ENCODE results near the gene SHCBP1L.

Gene SHCBP1L

DNA sequence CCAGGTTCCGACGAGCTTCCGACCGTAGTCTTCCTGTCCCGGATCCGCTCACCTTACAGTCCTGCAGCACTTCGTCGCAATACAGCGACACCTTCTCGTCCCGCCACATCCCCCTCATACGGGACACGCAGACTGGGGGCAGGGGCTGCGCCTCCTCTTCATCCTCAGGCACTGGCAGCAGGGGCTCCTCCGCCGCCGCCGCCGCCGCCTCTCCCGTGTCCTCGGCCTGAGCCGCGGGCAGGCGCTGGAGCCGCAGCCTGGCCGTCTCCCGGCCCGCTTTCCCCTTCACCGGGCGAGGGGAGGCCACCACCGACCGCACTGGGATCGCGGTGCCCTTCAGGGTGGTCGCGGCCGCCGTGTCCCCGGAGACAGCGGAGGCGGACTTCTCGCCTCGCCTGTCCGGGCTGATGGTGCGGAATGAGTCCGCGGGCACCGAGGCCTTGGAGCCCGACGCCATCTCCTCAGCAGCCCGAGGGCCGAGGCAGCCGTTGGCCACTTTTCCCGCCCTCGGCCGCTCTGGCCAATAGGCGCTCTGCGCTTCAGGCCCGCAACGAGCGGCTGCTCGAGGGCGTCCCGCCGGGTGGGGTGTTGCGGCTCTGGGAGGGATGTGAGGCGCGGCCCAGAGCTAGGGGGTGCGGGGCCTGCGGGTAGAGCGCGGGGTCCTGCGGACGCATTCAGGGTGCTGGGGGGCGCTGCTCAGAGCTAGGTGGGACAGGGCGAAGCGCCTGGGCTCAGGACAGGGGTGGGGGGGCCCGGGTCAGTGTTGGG, at the start of gene SHCBP1L:
Gene SHCBP1L (minus strand): TSS at position 490 of the 768 bp plus-strand sequence. CDS start 33 bp downstream, at position 457.
- DNase-seq, result no peak

DNA sequence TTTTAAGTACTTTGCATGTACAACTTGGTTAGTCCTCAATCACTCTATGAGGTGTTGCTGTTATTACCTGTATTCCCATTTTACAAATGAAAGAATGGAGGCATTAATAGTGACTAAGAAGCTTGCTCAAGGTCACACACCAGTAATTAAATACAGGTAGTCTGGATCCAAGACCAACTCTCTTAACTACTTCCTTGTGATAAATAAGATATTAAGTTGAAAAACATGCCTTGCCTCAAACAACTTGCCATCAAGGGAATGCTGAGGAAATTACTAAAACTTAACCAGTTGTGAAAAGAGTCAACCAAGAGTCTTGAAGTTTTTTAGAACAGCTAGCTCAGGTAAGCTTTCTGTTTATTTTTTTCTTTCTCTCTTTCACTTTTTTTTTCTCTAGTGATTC, 49.3 kb upstream of the SHCBP1L start:
- DNase-seq, result no peak

DNA sequence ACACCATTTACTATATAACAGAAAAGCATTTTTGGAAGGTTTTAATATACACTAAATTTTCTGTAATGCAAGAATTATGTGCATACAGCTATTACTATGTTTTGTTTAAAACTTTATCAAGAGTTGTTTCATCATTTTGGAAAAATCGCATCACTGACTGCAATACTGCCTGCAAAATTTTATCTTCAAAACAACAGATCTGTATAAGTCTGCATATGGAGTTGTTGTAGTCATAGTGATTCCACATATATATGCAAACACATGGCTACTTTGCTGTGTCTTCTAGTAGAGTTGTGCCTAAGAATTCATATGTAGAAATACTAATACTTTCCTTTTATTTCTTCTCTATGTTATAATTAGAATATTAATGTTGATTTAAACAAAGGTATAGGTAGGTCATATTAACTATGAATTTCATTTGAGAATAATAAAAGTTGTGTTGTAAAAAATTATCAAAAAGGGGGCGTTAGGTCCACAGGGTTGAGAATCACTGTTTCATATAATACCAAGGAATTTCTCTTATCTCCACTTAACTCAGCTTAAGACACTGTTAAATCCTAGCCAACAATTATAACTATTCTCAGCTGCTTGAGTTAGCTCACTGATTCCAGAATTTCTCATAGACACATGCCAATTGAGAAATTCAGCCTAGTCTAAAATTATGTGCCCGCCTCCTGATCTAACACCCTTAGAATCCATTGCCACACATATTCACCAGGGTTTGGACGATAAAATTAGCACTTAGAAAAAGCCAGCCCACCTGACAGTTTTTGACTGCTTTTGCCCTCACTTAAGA, 47.4 kb upstream of the SHCBP1L start:
- DNase-seq, result no peak

DNA sequence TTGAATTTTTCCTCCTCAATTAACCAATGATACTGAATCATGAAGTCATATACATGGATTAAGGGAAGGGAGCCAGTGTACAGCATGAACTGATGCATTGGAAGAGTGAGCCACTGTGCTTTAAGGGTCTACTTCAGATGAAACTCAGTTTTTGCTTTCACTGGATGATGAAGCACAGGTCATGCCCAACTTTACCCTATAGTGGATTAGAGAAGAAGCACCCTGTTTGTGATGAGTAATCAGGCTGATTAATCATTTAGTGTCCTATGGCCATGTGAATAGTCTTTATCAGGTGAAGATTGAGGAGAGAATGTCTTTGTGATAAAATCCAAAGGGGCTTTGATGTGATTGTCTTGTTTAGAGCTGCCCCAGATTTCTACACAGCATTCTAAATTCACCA, 45.5 kb upstream of the SHCBP1L start:
- no peak for DNase-seq

DNA sequence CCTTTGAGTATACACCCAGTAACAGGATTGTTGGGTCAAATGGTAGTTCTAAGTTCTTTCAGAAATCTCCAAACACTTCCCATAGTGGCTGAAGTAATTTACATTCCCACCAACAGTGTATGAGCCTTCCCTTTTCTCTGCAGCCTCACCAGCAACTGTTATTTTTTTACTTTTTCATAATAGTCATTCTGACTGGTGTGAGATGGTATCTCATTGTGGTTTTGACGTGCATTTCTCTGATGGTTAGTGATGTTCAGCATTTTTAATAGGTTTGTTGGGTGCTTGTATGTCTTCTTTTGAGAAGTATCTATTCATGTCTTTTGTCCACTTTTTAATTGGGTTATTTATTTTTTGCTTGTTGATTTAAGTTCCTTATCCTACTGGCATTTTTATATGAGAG, 43.9 kb upstream of the SHCBP1L start:
- no peak for DNase-seq

DNA sequence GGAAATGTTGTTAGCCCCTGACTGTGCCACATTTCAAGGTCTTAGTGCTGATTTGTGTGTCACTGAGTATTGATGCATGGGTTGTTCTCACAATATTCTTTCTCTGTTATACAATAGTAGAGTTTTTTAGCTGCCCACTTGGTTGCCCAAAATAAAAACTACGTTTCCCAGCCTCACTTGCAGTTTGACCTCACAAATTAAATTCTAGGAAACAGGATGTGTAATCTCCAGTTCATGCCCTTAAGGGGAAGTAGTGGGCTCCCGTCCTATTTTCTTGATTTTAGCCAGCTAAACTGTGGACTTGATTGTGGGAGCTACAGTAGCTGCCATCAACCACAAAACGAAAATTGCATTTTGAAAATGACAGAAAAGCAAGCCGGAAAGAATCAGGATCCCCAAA, 42.9 kb upstream of the SHCBP1L start:
- DNase-seq, result no peak

DNA sequence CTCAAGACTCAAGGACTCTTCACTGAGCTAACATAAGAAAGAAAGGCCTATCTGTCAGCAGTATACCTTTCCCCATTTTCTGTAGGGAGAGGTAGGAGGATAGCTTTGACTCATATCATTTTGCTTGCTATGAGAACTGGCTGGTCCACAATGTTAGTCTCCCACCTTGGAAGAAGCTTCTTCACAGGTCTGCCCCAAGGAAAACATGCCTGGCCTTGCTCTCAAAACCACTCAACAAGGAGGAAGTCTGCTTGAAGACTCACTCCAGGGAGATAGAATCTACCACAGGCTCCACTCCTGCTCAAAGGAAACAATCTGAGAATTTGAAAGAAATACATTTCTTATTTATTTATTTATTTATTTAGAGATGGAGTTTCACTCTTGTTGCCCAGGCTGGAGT, 40.8 kb upstream of the SHCBP1L start:
- DNase-seq, result no peak

DNA sequence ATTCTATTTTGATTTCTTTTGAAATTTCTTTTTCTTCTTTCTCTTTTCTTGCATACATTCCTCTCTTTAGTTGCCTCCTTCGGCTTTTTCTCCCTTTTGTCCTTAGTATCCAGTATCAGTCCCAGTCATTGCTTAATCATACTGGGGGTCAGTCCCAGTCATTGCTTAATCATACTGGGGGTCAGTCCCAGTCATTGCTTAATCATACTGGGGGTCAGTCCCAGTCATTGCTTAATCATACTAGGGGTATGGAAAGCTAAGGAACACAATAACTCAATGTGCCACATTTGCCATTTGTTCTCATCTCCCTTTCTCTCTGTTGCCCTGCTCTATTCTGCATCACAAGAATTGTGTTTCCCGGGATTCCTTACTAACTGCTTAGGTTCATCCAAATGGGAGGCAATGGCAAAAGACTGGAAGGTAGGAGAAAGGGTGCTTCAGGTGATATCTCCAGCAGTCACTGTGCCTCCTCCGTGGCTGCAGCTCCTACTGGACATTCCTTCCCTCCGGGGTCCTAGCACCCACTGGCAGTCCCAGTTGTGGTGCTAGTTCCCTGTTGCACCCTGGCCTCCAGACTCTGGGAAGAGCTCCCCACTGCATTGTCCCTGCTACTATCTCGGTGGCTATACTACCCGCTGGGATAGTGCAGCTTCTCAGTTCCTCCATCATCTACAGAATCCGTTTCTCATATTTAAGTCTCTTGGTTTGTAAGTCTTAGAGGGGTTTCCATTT, 37.6 kb upstream of the SHCBP1L start:
- no peak for DNase-seq

DNA sequence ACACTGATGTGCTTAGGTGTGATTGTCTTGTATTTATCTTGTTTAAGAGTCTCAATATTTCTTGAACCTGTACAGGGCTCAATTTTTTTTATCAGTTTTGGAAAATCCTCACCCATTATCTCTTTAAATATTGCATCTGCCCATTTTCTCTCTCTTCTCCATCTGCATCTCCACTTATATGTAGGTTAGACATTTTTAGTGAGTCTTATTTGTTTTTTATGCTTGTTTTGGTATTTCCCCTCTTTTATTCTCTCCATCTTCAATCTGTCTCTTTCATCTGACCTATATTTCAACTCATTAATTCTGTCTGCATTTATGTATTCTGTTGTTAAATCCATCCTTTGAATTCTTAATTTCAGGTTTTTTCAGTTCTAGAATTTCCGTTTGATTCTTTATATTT, 32.9 kb upstream of the SHCBP1L start:
- DNase-seq, result no peak

DNA sequence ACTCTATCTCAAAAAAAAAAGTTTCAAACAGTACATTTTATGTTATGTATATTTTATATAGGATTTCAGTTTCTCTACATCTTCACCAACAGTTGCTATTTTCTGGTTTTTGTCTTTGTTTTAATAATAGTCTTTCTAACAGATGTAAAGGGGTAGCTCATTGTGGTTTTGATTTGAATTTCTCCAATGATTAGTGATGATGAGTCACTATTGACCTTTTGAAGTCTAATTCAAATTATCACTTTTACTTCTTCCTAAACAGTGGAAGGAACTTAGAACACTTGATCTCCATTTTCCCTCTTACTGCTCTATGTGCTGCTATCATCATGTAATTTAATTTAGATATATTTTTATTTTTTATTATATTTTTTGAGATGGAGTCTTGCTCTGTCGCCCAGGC, 31.7 kb upstream of the SHCBP1L start:
- no peak for DNase-seq

DNA sequence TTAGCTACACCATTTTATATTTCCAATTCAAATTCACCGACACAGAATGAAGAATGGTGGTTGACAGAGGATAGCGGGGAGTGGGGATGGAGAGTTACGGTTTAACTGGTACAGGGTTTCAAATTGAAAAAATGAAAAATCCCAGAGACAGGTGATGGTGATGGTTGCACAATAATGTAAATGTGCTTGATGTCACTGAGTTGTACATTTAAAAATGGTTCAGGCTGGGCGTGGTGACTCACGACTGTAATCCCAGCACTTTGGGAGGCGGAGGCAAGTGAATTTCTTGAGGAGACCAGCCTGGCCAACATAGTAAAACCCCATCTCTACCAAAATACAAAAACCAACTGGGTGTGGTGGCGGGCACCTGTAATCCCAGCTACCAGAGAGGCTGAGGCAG, 31.2 kb upstream of the SHCBP1L start:
- no peak for DNase-seq

DNA sequence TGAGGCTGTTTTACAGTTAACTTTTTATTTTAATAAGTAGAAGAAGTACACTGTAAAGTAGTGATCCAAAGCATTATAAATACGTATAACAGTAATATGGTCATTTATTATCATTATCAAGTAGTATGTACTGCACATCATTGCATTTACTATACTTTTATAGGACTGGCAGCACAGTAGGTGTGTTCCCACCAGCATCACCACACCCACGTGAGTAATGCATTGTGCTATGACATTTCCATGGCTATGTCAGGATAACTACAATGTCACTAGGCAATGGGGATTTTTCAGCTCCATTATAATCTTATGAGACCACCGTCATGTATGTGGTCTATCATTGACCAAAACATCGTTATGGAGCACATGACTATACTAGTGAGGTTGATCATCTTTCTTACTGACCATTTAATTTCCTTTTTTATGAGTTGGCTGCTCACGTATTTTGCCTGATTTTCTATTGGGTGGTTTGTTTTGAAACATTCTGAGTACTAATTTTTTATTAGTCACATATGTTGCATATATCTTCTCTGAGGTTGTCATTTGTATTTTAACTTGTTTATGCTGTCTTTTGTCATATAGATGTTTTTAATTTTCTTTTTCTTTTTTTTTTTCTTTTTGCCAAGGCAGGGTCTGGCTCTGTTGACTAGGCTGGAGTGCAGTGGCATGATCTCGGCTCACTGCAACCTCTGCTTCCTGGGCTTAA, 25.3 kb upstream of the SHCBP1L start:
- DNase-seq, result no peak

DNA sequence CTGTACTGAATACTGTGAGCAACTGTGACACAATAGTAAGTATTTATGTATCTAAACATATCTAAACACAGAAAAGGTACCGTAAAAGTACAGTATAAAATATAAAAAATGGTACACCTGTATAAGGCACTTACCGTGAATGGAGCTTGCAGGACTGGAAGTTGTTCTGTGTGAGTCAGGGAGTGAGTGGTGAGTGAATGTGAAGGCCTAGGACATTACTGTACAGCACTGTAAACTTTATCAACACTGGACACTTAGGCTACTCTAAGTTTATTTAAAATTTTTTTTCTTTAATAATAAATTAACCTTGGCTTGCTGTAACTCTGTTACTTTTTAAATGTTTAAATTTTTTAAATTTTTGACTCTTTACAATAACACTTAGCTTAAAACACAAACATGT, 24.5 kb upstream of the SHCBP1L start:
- DNase-seq, result no peak

DNA sequence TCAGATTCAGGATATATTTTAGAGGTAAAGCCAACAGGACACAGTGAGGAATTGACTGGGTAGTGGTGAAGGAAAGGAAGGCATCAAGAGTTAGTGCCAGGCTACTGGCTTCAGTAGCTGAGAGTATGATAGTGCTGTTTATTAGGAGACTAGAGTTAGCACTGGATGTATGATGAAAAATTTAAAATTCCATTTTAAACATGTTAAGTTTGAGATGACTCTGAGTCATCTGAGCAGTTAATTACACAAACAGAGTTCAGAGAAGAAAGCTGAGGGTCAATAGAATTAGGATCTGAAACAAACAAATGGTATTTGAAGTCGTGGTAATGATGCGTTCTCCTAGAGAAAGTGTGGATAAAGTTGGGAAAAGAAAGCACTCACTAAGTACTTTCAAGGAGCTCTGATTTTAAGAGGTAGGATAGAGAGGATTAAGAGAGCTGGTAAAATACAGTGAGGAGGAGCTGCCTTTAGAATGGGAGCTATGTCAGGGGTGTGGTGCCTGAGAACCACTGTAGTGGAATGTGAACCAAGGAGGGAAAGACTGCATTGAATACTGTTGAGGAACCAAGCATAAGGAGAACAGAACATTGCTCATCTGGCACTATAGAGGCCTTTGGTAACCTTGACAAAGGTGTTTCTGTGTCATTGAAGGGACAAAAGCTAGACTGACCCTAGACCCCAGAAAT, 21.7 kb upstream of the SHCBP1L start:
- no peak for DNase-seq

DNA sequence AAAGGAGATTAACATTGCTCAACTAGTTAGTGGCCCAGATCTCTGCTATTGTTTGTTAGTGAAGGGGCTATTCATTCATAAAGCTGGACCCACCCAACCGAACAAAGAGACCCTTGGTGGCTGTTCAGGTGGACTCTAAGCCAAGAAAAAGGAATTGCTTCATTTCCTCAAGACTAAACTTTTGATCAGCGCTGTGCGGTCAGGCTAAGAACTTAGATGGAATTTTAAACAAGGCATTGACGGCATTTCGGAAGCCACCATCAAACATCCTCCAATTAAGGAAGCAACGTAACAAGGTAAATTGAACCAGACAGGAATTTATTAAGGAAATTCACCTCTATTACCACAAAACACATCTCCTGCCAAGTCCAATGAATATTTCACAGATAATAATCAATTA, 19.9 kb upstream of the SHCBP1L start:
- no peak for DNase-seq

DNA sequence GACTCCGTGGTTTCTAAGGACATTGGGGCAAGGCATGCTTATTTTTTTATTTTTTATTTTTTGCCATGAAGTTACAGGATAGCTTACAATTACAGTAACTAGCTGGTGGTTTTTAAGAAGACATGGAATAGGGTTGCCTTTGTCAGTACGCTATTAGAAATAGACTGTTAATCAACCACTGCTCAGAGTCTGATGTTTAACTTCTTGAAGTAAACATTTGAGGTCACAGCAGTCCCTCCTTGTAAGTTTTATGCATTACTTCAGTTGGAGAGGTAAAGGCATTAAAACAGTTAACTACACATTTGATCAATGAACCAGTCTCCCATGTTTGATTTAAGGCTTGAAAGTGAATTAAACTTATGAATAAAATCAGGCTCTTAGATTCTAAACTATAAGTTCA, 19.3 kb upstream of the SHCBP1L start:
- DNase-seq, result no peak

DNA sequence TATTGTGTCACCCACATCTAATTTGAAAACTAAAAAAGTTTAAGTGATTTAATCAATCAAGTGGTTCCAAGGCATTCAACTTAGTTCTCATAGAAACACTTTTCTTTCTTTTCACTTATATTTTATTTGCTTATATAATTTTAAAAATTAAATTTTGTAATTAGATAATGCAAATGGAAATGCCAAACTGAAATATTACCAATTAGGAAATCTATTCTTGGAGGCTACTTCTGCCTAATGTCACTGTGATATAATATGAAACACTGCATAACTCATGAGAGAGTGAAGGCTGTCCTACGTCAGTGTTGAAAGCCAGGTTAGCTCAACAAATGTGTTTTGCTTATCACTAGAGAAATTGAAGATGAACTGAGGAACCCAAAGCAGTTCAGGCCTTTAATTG, 18.3 kb upstream of the SHCBP1L start:
- DNase-seq, result no peak

DNA sequence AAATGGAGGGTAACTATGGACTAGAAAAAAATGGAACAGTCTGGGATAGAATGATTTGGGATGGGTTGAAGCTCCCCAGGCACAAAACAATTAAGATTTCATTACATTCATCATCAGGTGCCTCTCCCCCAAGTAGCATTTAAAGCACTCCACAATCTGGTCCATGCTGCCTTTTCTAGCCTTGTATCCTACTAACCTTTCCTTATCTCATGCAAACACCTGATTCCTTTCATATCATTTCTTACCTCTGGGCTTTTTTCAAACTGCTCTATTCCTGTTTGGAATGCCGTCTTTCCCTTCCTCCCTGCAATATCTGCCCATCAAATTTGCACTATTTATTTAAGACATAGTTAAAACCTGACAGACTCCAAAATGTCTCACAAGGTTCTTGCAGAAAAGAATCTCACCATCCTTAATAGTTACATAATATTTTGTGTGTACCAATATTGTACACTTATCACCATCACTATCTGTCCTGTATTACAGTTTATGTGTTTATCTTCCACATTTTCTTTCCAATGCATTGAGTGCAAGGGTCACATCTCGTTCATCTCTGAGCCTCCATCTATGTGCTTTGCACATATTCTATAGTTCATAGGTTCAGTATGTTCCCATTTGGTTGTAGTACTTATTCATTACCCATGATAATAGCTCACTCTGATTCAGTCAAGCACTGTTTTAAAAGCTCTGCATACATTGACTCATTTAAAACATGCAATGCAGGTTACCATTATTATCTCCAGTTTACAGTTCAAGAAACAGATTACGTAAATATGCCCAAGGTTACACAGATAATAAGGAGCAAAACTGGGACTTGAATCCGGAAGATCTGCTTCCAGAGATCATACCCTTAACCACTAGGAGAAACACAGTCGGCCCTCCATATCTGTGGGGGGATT, 16.1 kb upstream of the SHCBP1L start:
- no peak for DNase-seq

DNA sequence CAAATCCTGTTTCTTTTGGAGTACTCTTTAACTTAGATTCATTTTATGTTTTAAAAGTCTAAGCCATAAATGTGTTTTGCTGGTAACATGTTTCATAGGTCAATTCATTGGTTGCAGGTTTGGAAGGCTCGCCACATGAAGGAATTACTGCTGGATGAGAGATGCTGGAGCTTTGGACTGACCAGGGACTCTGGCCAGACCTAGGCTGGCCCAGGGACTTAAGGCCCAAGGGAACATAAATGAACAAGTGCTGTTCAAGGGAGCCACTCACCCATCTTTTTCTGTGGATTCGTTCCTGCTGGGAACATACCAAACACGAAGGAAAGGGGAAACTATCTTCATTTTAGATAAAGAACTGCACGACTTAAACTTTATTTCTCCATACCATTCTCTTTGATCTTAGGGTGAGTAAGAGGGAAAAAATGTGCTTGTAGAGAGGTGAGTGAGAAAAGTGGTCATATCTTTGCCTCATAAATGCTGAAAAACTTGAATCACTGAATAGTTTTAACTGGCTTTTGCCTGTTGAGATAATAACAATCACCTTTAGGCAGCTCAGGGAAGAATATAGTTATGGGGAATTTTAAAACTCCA, 15.3 kb upstream of the SHCBP1L start:
- no peak for DNase-seq

DNA sequence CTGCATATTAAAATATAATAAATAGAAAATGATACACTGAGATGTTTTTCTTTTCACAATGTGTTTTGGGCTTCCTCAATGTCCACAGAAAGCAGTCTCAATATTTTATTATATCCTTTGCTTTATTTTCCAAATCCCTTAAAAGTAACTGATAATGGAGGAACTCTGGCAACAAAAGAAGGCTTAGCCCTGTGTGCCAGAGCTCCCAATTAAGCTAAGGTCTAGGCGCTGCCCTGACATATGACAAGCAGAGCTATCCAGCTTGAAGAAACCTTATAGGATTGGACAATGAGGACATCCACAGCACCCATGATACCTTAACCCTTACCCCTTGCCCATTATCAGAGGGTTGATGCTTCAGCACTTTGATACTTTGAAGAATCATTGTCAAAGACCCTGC, 12.9 kb upstream of the SHCBP1L start:
- no peak for DNase-seq

DNA sequence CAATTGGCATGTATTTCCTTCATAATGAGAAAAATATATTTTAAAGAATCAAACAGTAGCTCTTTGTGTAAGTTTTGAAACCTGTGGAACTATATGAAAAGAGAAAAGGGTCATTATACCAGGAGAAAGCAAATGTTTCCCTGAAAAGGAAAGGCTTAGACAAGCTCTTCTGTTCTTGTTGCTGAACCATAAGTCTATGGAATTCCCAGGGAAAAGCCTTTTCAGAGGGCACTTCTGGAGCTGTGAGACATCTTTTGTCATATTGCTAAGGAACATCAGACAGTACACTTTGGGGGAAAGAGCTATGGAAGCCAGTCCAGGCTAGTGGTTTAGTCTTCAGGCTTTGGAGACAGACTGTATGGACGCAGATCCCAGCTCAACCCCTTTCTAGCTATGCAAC, 12.1 kb upstream of the SHCBP1L start:
- DNase-seq, result no peak

Data from SHP77 (cell line).